Kidney epithelial cell (primary cell): ENCODE data around the gene MEA1. TPM values are rescaled to one million over a fixed set of nuclear protein-coding genes. Genes with fewer than 3 reads are reported as not detected.
A peak's percentile ranks its signal among the peaks of the same experiment; 100 is the strongest.

Experiments
- DNase-seq: peaks from one replicate; pipeline ENCODE4 v3.0.0-alpha.2; 2010; ENCODE audit warnings: low read depth
- H3K27me3 ChIP-seq: 2 replicates; pipeline ENCODE4 v1.6.0; 2011; ENCODE audit warnings: low read length; ENCODE audit not compliant: control insufficient read depth, insufficient read depth
- H3K36me3 ChIP-seq: 2 replicates; pipeline ENCODE4 v1.5.1; 2011; ENCODE audit warnings: low read length; ENCODE audit not compliant: control insufficient read depth, insufficient read depth
- H3K4me3 ChIP-seq: 2 replicates; pipeline ENCODE4 v1.5.1; 2011; ENCODE audit warnings: low read depth, mild to moderate bottlenecking, control low read depth, low read length
- total RNA-seq: library from RNA; depleted of rRNA; stranded (reverse); fragments of >200 nt; gene quantifications from 2 replicates; pipeline ENCODE4 v1.2.3, GENCODE V29; 2015
- TF ChIP-seq, protein P1 (sequence below): IDR thresholded peaks from 2 replicates; pipeline ENCODE4 v1.5.1; 2011; ENCODE audit warnings: mild to moderate bottlenecking, moderate library complexity, low read length, control low read depth, inconsistent platforms; ENCODE audit not compliant: insufficient read depth, poor library complexity, severe bottlenecking

MEA1 gene
- total RNA-seq: 54.2 and 65.2 TPM in 2 replicates

DNA sequence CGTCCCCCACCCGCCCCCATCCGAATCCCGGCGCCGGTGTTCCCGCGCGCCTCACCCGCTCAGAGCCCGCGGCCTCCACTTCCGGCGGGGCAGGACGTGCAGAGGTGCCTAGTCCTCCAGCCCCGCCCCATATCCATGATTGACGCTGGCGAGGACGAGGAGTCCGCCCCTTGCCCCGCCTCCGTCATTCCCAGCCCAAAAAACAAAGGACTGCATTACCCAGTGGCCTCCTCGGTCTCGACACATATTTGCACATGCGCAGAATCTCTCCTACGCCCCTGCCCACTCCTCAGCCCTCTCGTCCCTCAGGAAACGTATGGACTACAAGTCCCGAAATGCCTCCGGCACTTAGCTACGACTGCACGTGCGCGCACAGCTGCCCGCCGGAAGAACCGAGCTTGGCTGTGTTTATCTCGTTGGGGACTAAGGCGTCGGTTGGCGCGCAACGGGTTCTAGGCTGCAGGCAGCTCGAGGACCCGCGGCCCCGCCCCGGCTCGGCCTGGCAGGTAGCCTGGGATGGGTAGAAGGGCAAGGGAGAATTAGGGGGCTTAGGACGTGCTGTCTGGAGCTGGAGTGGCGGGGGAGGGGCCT lies at the start of gene MEA1, which contains the start of gene KLHDC3:
Gene MEA1, minus strand, starts transcription at position 104 of the 591 bp plus-strand sequence. CDS start 133 bp downstream, outside the sequence.
Gene KLHDC3, plus strand, starts transcription at position 407 of the 591 bp plus-strand sequence. CDS start 2,944 bp downstream, outside the sequence.
- Histone ChIP-seq H3K27me3 (no peaks in the 10 kb centered on the region), H3K4me3 (peak within 1 kb of the TSS; percentile 95), H3K36me3 (peaks cover 5% of the 10 kb centered on the region)
- TF ChIP-seq, protein P1, sequence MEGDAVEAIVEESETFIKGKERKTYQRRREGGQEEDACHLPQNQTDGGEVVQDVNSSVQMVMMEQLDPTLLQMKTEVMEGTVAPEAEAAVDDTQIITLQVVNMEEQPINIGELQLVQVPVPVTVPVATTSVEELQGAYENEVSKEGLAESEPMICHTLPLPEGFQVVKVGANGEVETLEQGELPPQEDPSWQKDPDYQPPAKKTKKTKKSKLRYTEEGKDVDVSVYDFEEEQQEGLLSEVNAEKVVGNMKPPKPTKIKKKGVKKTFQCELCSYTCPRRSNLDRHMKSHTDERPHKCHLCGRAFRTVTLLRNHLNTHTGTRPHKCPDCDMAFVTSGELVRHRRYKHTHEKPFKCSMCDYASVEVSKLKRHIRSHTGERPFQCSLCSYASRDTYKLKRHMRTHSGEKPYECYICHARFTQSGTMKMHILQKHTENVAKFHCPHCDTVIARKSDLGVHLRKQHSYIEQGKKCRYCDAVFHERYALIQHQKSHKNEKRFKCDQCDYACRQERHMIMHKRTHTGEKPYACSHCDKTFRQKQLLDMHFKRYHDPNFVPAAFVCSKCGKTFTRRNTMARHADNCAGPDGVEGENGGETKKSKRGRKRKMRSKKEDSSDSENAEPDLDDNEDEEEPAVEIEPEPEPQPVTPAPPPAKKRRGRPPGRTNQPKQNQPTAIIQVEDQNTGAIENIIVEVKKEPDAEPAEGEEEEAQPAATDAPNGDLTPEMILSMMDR: no peak
- DNase-seq: peak; percentile 100

GRCh38 chr6:43062818-43063217 lies 49.1 kb upstream of the MEA1 start:
- H3K4me3 ChIP-seq: no peak overlapping the region
- no peak for DNase-seq
- H3K36me3 ChIP-seq: peaks cover 1% of the 10 kb centered on the region
- TF ChIP-seq, protein P1: no peak
- no peaks in the 10 kb centered on the region for H3K27me3 ChIP-seq

GRCh38 chr6:43061861-43062260 lies 48.1 kb upstream of the MEA1 start:
- Histone ChIP-seq H3K36me3 (peaks cover 1% of the 10 kb centered on the region), H3K27me3 (no peaks in the 10 kb centered on the region), H3K4me3 (no peak overlapping the region)
- TF ChIP-seq, protein P1: no peak
- DNase-seq: no peak

GRCh38 chr6:43060755-43061633 lies 47.2 kb upstream of the MEA1 start:
- Histone ChIP-seq H3K4me3 (no peak overlapping the region), H3K36me3 (peaks cover 1% of the 10 kb centered on the region), H3K27me3 (no peaks in the 10 kb centered on the region)
- TF ChIP-seq, protein P1: no peak
- no peak for DNase-seq

- TF ChIP-seq, protein P1: no peak
- DNase-seq: no peak
- H3K4me3 ChIP-seq: peak overlapping the region; percentile 98
- H3K27me3 ChIP-seq: no peaks in the 10 kb centered on the region
- peaks cover 1% of the 10 kb centered on the region for H3K36me3 ChIP-seq
Measured at GRCh38 chr6:43060034-43060754, 46.4 kb upstream of the MEA1 start.
